ENCODE measurements around the gene SIDT1.
A peak's percentile ranks its signal among the peaks of the same experiment; 100 is the strongest.

SIDT1 gene

DNA sequence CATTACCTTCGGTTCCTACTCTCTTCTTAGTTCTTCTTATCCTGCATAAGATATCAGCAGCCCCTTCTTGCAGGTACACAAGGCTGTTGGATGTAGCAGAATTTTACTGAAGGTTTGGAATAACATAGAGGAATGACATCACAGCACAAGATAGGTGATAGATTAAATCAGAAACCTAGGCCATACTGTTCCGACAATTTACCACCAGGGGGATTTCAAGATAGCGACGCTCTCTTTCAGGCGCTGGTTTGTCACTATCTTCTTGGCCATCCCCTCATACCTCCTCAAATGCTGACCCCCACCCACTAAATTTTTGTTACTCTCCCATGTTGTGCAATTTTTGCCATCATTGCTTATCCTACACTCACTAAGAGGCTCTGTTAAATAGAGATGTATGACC is 3.5 kb downstream of the SIDT1 start:
- TF ChIP-seq, protein P1, sequence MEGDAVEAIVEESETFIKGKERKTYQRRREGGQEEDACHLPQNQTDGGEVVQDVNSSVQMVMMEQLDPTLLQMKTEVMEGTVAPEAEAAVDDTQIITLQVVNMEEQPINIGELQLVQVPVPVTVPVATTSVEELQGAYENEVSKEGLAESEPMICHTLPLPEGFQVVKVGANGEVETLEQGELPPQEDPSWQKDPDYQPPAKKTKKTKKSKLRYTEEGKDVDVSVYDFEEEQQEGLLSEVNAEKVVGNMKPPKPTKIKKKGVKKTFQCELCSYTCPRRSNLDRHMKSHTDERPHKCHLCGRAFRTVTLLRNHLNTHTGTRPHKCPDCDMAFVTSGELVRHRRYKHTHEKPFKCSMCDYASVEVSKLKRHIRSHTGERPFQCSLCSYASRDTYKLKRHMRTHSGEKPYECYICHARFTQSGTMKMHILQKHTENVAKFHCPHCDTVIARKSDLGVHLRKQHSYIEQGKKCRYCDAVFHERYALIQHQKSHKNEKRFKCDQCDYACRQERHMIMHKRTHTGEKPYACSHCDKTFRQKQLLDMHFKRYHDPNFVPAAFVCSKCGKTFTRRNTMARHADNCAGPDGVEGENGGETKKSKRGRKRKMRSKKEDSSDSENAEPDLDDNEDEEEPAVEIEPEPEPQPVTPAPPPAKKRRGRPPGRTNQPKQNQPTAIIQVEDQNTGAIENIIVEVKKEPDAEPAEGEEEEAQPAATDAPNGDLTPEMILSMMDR (IDR thresholded peaks at IDR 0.05; ENCODE audit: low read depth, low read length), result peak; percentile 30; the same call in 1 of the 2 replicates
- H3K9me3 ChIP-seq (ENCODE audit: severe bottlenecking), result no peaks in the 10 kb centered on the region
- H3K36me3 ChIP-seq, result no peaks in the 10 kb centered on the region
- no peak overlapping the region for H3K4me3 ChIP-seq (ENCODE audit: low read depth, low read length)
- peaks cover 41% of the 10 kb centered on the region for H3K27me3 ChIP-seq (ENCODE audit: insufficient read depth, low read depth, severe bottlenecking)
- H3K27ac ChIP-seq, result no peak overlapping the region
- DNase-seq, result no peak

DNA sequence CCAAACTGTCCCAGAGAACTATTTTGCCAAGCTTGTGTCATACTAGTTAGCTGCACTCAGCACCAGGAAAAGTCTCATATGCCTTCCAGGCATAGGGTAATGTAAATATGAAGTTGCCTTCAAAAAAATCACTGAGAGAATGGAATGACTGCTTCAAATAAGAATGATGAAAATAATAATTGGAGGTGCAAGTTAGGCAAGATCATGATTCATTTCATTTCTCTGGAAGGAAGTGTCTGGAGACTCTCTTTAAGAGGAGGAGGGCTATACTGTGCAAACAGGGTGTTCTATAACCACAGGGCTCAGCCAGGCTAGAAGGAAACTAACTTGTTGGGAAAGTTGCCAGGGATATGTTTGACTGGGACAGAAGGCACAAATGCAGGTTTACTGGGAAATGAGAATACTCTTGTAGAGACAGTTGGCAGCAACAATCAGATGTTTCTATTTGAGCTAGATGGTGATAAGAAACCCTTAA is 4.3 kb downstream of the SIDT1 start:
- no peak overlapping the region for H3K27ac ChIP-seq
- no peak overlapping the region for H3K4me3 ChIP-seq (ENCODE audit: low read depth, low read length)
- no peaks in the 10 kb centered on the region for H3K36me3 ChIP-seq
- H3K9me3 ChIP-seq (ENCODE audit: severe bottlenecking), result no peaks in the 10 kb centered on the region
- TF ChIP-seq, protein P1 (IDR thresholded peaks at IDR 0.05; ENCODE audit: low read depth, low read length), result no peak
- no peak for DNase-seq
- H3K27me3 ChIP-seq (ENCODE audit: insufficient read depth, low read depth, severe bottlenecking), result peaks cover 33% of the 10 kb centered on the region

DNA sequence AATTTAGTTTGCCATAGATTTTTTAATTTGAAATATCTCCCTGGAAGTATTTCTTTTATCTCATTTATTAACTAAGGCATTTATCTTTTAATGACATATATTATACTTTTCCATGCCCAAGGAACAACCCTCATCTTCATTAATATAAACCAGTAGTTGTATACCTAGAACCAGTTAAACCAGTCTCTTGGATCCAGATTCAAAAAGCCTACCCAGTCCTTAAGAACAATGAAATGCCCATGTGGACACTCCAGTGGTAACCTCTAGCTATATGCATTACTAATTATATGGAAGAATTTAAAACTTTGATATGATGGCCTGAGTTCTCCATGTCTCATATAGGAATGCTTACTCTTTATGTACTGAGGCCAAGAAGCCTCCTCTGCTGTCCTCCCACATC is 4.8 kb downstream of the SIDT1 start:
- H3K27ac ChIP-seq, result no peak overlapping the region
- H3K36me3 ChIP-seq, result no peaks in the 10 kb centered on the region
- TF ChIP-seq, protein P1 (IDR thresholded peaks at IDR 0.05; ENCODE audit: low read depth, low read length), result no peak
- no peaks in the 10 kb centered on the region for H3K9me3 ChIP-seq (ENCODE audit: severe bottlenecking)
- DNase-seq, result no peak
- H3K4me3 ChIP-seq (ENCODE audit: low read depth, low read length), result no peak overlapping the region
- peaks cover 28% of the 10 kb centered on the region for H3K27me3 ChIP-seq (ENCODE audit: insufficient read depth, low read depth, severe bottlenecking)

- TF ChIP-seq, protein P1 (IDR thresholded peaks at IDR 0.05; ENCODE audit: low read depth, low read length), result no peak
- no peak overlapping the region for H3K4me3 ChIP-seq (ENCODE audit: low read depth, low read length)
- no peaks in the 10 kb centered on the region for H3K9me3 ChIP-seq (ENCODE audit: severe bottlenecking)
- H3K27me3 ChIP-seq (ENCODE audit: insufficient read depth, low read depth, severe bottlenecking), result no peaks in the 10 kb centered on the region
- H3K27ac ChIP-seq, result no peak overlapping the region
- no peak for DNase-seq
- no peaks in the 10 kb centered on the region for H3K36me3 ChIP-seq
These were observed 9.2 kb downstream of the SIDT1 start for GRCh38 chr3:113541519-113541918.

DNA sequence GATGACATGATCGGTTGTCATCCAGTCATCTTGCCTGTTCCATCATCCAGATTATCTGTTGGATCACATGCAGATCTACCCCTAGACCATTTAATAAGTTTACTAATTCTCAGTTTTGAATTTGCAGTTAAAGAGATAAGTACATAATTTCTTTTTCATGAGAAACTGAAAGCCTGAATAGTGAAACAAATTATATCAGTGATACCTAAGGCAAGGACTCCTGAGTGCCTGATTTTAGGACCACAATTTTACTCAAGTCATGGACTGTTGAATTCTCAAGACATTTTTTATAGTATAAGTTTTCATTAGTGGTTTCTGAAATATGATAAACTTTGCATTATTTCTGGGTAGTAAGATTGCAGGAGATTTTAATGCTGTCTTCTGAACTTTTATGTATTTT is 13.2 kb downstream of the SIDT1 start:
- no peaks in the 10 kb centered on the region for H3K9me3 ChIP-seq (ENCODE audit: severe bottlenecking)
- TF ChIP-seq, protein P1 (IDR thresholded peaks at IDR 0.05; ENCODE audit: low read depth, low read length), result no peak
- H3K27ac ChIP-seq, result no peak overlapping the region
- H3K36me3 ChIP-seq, result no peaks in the 10 kb centered on the region
- no peak for DNase-seq
- H3K27me3 ChIP-seq (ENCODE audit: insufficient read depth, low read depth, severe bottlenecking), result no peaks in the 10 kb centered on the region
- no peak overlapping the region for H3K4me3 ChIP-seq (ENCODE audit: low read depth, low read length)

DNA sequence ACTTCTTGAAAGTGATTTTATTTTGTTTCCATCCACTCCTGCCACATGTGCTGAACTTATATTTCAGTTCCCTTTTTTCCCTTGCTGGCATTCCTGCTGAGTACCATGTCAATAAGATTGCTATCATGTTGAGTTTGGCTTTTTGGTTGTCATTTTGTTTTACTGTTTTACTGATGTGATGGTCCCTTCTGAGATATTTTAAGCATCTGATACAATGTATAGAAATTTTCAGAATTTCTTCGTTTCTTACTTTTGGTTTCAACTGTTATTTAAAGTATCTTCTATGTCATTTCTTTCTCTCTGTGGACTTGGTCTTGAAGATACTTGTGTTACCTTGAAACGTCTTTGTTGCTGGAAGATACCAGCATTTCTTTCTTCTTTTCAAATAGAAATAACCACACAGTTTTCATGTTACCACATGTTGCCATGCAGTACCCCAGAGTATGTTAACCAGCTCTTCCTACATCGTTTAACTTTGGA is 14.1 kb downstream of the SIDT1 start:
- H3K27ac ChIP-seq, result no peak overlapping the region
- TF ChIP-seq, protein P1 (IDR thresholded peaks at IDR 0.05; ENCODE audit: low read depth, low read length), result no peak
- no peak overlapping the region for H3K4me3 ChIP-seq (ENCODE audit: low read depth, low read length)
- H3K9me3 ChIP-seq (ENCODE audit: severe bottlenecking), result no peaks in the 10 kb centered on the region
- DNase-seq, result no peak
- no peaks in the 10 kb centered on the region for H3K27me3 ChIP-seq (ENCODE audit: insufficient read depth, low read depth, severe bottlenecking)
- no peaks in the 10 kb centered on the region for H3K36me3 ChIP-seq

Measured in WERI-Rb-1 (cell line).